Mammary epithelial cell (primary cell): Measurements from ENCODE around the gene MAPK8.

Experiments
- CTCF ChIP-seq, 2 donors: IDR thresholded peaks in 1 of 2; conservative IDR thresholded peaks in 1 of 2; 2 replicates each; pipeline ENCODE4 v1.5.1; 2011 to 2012; ENCODE audit warnings: inconsistent platforms in 2 of 2, low read length in 2 of 2, mild to moderate bottlenecking in 2 of 2, control low read depth in 1 of 2, low read depth in 1 of 2; ENCODE audit not compliant: insufficient read depth in 1 of 2; ENCODE audit errors: extremely low read depth in 1 of 2
- EZH2 ChIP-seq: IDR thresholded peaks from 2 replicates; pipeline ENCODE4 v1.6.1; 2012; ENCODE audit warnings: low read length, inconsistent platforms, borderline replicate concordance

GRCh38 chr10:48306870-48307710, 613 bp downstream of the MAPK8 start:
- TF ChIP-seq CTCF (conservative IDR thresholded peaks at IDR 0.05 in 1 of 2, IDR thresholded peaks at IDR 0.05 in 1 of 2; ENCODE audit: extremely low read depth in 1 of 2, insufficient read depth in 1 of 2, low read depth in 1 of 2, low read length in 2 of 2) = no peak
- no peak for TF ChIP-seq EZH2
